ENCODE results near the gene CENPX.

Gene CENPX

DNA sequence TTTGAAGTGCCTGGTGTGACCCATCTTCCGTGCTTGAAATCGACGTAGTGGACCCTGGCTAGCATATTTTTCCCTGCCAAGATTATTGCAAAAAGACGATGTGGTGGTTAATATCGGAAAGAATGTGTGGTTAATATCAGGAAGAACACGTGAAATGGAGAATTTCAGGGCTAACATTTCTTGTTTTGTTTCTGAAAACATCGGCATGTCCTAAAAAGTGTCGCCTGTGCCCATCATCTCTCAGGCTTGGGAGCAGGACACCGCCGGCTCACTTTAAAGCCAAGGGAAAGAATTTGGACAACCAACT, 15.2 kb upstream of the CENPX start:
- peaks cover 0 to 7% (median 0%) of the 10 kb centered on the region in 11 experiments; a peak in 1 of 22 replicates for H3K36me3 ChIP-seq
- peak overlapping the region in 7 of 11 experiments; percentile 22 to 86 (median 51); a peak in 7 of 22 replicates for H3K9ac ChIP-seq
- H4K20me1 ChIP-seq: peaks cover 0 to 37% (median 20%) of the 10 kb centered on the region in 11 experiments; a peak in 16 of 22 replicates
- peaks cover 28 to 51% (median 38%) of the 10 kb centered on the region in 10 experiments for H3K4me1 ChIP-seq
- H3K27me3 ChIP-seq: peaks cover 0 to 9% (median 8%) of the 10 kb centered on the region in 11 experiments; a peak in 15 of 22 replicates
- no peaks in the 10 kb centered on the region for H3K9me3 ChIP-seq (replicated peaks in 1 of 11)
- H3K4me3 ChIP-seq: peak overlapping the region in 9 of 10 experiments; percentile 59 to 79 (median 73); a peak in 16 of 20 replicates
- H3K4me2 ChIP-seq: peak overlapping the region; percentile 84 to 100 (median 99)
- peak overlapping the region in 1 of 11 experiments; percentile 46; a peak in 1 of 22 replicates for H3K27ac ChIP-seq
- no peak for TF ChIP-seq Cebpa-rat (IDR thresholded peaks at IDR 0.05)

DNA sequence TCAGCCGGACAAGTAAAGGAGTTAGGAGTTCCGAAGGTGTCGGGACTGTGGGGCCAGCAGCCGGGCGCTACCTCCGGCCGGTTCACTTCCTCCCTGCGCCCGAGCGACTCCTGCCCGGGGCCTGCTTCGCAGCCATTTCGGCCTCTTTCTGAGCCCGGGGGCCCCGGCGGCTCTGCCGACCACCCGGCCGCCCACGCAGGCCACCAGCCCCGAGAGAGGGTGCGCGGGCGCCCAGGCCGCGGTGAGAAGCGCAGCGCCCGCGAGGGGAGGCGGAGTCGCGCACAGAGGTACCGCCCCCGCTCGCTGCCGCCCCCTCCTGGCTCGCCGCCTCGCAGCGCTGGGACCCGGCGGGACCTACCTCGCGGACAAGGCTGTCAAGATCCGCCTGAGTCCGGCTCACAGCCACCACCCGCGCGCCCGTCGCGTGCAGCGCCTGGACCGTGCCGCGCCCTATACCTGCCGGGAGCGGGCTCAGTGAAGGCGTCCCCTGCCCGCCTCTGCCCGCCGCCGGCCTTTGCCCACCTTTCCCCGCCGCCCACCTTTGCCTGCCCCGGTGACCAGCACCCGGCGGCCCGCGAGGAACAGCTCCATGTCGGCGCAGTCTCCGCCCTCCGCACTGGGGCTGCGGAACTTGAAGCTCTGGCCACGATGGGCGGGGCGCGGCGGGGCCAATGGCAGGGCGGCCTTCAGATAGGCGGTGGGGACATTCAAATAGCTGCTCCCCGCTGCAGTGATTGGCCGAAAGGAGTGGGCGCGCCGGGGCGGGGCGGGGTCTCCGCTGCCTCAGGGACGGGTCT, 14.6 kb upstream of the CENPX start, which contains the start of gene DCXR:
DCXR (minus strand) TSS at position 606 of the 797 bp plus-strand sequence; CDS start at position 591, 15 bp downstream.
- peaks cover 34 to 55% (median 44%) of the 10 kb centered on the region in 10 experiments for H3K4me1 ChIP-seq
- no peak for TF ChIP-seq Cebpa-rat (IDR thresholded peaks at IDR 0.05)
- peak within 1 kb of the TSS; percentile 78 to 88 (median 83) for H3K9ac ChIP-seq
- peaks cover 0 to 15% (median 13%) of the 10 kb centered on the region in 11 experiments; a peak in 18 of 22 replicates for H3K27me3 ChIP-seq
- peaks cover 0 to 7% (median 0%) of the 10 kb centered on the region in 11 experiments; a peak in 1 of 22 replicates for H3K36me3 ChIP-seq
- peak within 1 kb of the TSS; percentile 90 to 100 (median 99) for H3K4me2 ChIP-seq
- H4K20me1 ChIP-seq: peaks cover 0 to 42% (median 20%) of the 10 kb centered on the region in 11 experiments; a peak in 16 of 22 replicates
- H3K27ac ChIP-seq: peak within 1 kb of the TSS; percentile 52 to 85 (median 78); a peak in 21 of 22 replicates
- H3K9me3 ChIP-seq (replicated peaks in 1 of 11): no peaks in the 10 kb centered on the region
- H3K4me3 ChIP-seq: peak within 1 kb of the TSS; percentile 59 to 79 (median 73)

DNA sequence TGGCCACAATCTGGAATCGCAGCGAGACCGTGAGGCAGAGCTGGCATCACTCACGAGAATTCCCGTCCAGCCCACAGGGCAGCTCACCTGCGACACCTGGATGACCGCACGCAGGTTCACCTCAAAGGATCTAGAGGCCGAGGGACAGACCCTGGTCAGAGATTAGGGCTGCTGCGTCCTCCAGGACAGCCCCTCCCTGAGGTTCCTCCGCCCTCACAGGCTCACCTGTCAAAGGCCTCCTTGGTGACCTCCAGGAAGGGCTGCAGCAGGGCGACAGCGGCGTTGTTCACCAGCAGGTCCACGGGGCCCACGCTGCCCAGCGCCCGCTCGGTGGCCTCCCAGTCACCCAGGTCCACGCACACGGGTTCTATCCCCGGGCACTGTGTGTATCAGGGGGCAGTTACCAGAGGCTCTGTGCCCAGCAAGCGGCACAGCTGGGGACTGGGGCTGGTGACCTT, 14.0 kb upstream of the CENPX start:
- Histone ChIP-seq H3K9ac (peak overlapping the region; percentile 78 to 88 (median 83)), H3K27ac (peak overlapping the region; percentile 52 to 85 (median 78); a peak in 21 of 22 replicates), H3K4me1 (peaks cover 39 to 58% (median 49%) of the 10 kb centered on the region in 10 experiments), H3K4me3 (peak overlapping the region; percentile 59 to 79 (median 73)), H3K36me3 (peaks cover 0 to 7% (median 0%) of the 10 kb centered on the region in 11 experiments; a peak in 1 of 22 replicates), H3K4me2 (peak overlapping the region; percentile 90 to 100 (median 99)), H3K9me3 (replicated peaks in 1 of 11) (no peaks in the 10 kb centered on the region), H4K20me1 (peaks cover 0 to 45% (median 20%) of the 10 kb centered on the region in 11 experiments; a peak in 16 of 22 replicates), H3K27me3 (peaks cover 0 to 20% (median 18%) of the 10 kb centered on the region in 11 experiments; a peak in 19 of 22 replicates)
- no peak for TF ChIP-seq Cebpa-rat (IDR thresholded peaks at IDR 0.05)

DNA sequence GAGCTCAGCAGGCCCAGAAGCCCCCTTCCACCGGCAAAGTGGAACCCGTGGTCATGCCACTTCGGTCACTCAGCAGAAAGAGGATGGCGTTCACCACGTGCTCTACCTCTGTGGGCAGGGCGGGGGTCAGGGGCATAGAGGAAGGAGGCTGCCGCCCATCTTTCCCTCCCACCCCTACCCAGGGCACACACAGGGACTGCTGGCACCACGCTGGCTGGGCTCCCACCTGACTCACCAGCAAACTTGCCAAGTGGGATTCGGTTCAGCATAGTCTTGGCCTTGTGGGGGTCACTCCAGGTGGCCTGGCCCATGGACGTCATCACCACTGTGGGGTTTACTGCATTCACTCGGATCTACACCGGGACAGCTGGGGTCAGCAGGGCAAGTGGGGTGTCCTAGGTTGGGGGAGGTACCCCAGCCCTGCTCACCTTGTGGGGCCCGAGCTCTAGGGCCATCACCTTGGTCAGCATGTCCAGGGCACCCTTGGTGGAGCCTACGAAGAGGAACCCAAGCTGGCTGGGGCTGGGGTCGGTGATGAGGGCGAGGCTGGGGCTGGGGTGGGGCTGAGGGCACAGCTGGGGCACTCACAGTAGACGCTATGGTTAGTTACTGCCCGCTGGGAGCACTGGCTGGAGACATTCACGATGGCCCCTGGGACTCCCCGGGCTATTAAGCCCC, 13.4 kb upstream of the CENPX start:
- peaks cover 0 to 45% (median 20%) of the 10 kb centered on the region in 11 experiments; a peak in 16 of 22 replicates for H4K20me1 ChIP-seq
- peaks cover 41 to 54% (median 49%) of the 10 kb centered on the region in 10 experiments for H3K4me1 ChIP-seq
- H3K27me3 ChIP-seq: peaks cover 0 to 20% (median 18%) of the 10 kb centered on the region in 11 experiments; a peak in 19 of 22 replicates
- H3K9ac ChIP-seq: peak overlapping the region; percentile 78 to 88 (median 83)
- H3K9me3 ChIP-seq (replicated peaks in 1 of 11): no peaks in the 10 kb centered on the region
- no peak for TF ChIP-seq Cebpa-rat (IDR thresholded peaks at IDR 0.05)
- H3K36me3 ChIP-seq: peaks cover 0 to 7% (median 0%) of the 10 kb centered on the region in 11 experiments; a peak in 1 of 22 replicates
- H3K4me2 ChIP-seq: peak overlapping the region; percentile 90 to 100 (median 99)
- H3K4me3 ChIP-seq: peak overlapping the region; percentile 59 to 79 (median 73)
- peak overlapping the region in 2 of 11 experiments; percentile 77 to 82; a peak in 2 of 22 replicates for H3K27ac ChIP-seq

DNA sequence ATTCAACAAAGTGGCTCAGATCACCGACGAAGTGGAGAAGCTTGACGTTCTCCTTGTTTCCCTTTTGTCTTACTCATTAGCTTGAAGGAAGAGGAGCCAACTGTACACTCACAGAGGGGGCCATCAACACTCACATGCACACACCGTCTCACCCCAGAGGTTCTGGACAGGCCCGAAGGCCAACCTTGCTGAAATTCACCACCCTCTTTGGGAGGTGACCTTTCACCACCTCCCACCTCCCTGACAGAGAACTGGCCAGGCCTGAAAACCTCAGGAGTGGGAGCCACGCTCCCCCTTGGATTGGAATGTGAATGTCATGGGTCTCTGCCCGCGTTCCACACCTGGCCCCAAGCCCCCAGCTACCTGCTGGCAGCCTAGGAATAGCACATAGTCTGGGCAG, 12.8 kb upstream of the CENPX start:
- peaks cover 0 to 7% (median 0%) of the 10 kb centered on the region in 11 experiments; a peak in 1 of 22 replicates for H3K36me3 ChIP-seq
- no peak for TF ChIP-seq Cebpa-rat (IDR thresholded peaks at IDR 0.05)
- H3K27me3 ChIP-seq: peaks cover 0 to 20% (median 18%) of the 10 kb centered on the region in 11 experiments; a peak in 19 of 22 replicates
- peaks cover 0 to 45% (median 20%) of the 10 kb centered on the region in 11 experiments; a peak in 16 of 22 replicates for H4K20me1 ChIP-seq
- peaks cover 44 to 57% (median 48%) of the 10 kb centered on the region in 10 experiments for H3K4me1 ChIP-seq
- H3K27ac ChIP-seq: no peak overlapping the region
- H3K9me3 ChIP-seq (replicated peaks in 1 of 11): no peaks in the 10 kb centered on the region
- H3K4me3 ChIP-seq: no peak overlapping the region
- H3K9ac ChIP-seq: peak overlapping the region in 4 of 11 experiments; percentile 1 to 87 (median 56); a peak in 1 of 22 replicates
- peak overlapping the region; percentile 90 to 100 (median 99); a peak in 19 of 22 replicates for H3K4me2 ChIP-seq

DNA sequence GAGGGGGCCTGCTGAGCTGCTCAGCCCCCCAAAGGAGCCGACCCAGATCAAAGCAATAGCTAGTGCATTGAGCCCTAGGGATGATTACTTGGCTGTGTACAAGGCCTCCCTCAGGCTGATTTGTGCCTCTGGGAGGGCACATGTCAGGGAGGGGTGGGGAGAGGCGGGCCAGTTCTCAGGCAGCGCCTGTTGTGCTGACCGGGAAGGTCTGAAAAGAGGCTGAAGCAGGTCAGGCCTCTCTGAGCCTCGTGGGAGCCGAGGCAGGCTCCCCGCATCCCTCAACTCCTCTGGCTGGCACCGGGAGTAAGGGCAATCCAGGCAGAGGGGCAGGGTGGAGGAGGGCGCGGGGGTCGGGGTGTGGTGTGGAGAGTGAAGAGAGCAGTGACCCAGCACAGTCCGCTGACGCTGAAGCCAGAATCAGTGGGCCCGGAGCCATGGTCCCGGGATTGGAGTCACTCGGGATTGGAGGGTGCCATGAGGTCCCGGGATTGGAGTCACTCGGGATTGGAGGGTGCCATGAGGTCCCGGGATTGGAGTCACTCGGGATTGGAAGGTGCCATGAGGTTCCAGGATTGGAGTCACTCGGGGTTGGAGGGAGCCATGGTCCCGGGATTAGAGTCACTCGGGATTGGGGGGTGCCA, 11.8 kb upstream of the CENPX start:
- Histone ChIP-seq H4K20me1 (peaks cover 0 to 54% (median 28%) of the 10 kb centered on the region in 11 experiments; a peak in 17 of 22 replicates), H3K36me3 (peaks cover 0 to 11% (median 0%) of the 10 kb centered on the region in 11 experiments; a peak in 2 of 22 replicates), H3K9me3 (replicated peaks in 1 of 11) (no peaks in the 10 kb centered on the region), H3K27me3 (peaks cover 0 to 20% (median 18%) of the 10 kb centered on the region in 11 experiments; a peak in 19 of 22 replicates), H3K27ac (no peak overlapping the region), H3K4me1 (peaks cover 53 to 66% (median 56%) of the 10 kb centered on the region in 10 experiments), H3K9ac (no peak overlapping the region), H3K4me3 (no peak overlapping the region), H3K4me2 (peak overlapping the region in 9 of 11 experiments; percentile 8 to 100 (median 97); a peak in 8 of 22 replicates)
- TF ChIP-seq Cebpa-rat (IDR thresholded peaks at IDR 0.05): no peak

DNA sequence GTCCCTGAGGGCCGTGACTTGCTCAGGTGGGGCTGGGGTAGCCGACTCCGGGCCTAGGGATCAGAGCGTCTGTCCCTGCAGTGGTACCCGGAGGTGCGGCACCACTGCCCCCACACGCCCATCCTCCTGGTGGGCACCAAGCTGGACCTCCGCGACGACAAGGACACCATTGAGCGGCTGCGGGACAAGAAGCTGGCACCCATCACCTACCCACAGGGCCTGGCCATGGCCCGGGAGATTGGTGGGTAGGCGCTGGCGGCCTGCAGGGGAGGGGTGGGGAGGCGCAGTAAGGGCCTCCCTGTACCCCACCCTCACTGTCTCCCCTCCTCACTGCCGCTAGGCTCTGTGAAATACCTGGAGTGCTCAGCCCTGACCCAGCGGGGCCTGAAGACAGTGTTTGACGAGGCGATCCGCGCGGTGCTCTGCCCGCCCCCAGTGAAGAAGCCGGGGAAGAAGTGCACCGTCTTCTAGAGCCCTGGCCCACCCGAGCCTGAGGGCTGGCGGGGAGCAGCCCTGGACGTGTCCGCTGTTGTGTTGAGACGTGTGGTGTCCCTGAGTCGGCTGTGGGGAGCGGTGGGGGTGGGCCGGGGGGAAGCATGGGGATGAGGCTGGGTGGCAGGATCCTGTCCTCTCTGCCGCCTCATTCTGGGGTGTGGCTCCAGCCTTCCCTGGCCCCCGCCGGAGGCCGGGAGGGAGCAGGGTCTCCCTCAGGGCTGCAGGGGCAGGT, 10.8 kb upstream of the CENPX start:
- no peak overlapping the region for H3K4me3 ChIP-seq
- H3K36me3 ChIP-seq: peaks cover 0 to 20% (median 0%) of the 10 kb centered on the region in 11 experiments; a peak in 3 of 22 replicates
- H3K27me3 ChIP-seq: peaks cover 0 to 20% (median 18%) of the 10 kb centered on the region in 11 experiments; a peak in 19 of 22 replicates
- peak overlapping the region in 7 of 11 experiments; percentile 12 to 99 (median 99); a peak in 7 of 22 replicates for H3K4me2 ChIP-seq
- TF ChIP-seq Cebpa-rat (IDR thresholded peaks at IDR 0.05): no peak
- no peak overlapping the region for H3K27ac ChIP-seq
- peaks cover 45 to 69% (median 55%) of the 10 kb centered on the region in 10 experiments for H3K4me1 ChIP-seq
- peak overlapping the region in 3 of 11 experiments; percentile 1 to 80 (median 31); a peak in 3 of 22 replicates for H3K9ac ChIP-seq
- peaks cover 0 to 64% (median 29%) of the 10 kb centered on the region in 11 experiments; a peak in 17 of 22 replicates for H4K20me1 ChIP-seq
- no peaks in the 10 kb centered on the region for H3K9me3 ChIP-seq (replicated peaks in 1 of 11)
